ENCODE measurements around the gene NAT16. TPM values are rescaled to one million over a fixed set of nuclear protein-coding genes. Genes with fewer than 3 reads are reported as not detected.
"Not testable (repeated sequence)": the region's sequence is repeated elsewhere in the genome, so short reads cannot be mapped to it uniquely, and the experiment has no call there.

NAT16 gene
- total RNA-seq, 1 donor, result not detected

GRCh38 chr7:101207459-101207858 is 27.4 kb upstream of the NAT16 start:
- Histone ChIP-seq H3K79me2 (ENCODE audit: insufficient read depth, low read length) (no peaks in the 10 kb centered on the region), H3K4me3 (ENCODE audit: insufficient read depth, low read length) (no peak overlapping the region), H3K4me2 (ENCODE audit: insufficient read depth, low read length) (no peak overlapping the region), H3K9me3 (ENCODE audit: low read depth, low read length) (no peaks in the 10 kb centered on the region), H3K36me3 (ENCODE audit: insufficient read depth, low read length) (peaks cover 31% of the 10 kb centered on the region), H2AFZ (ENCODE audit: low read length) (no peak overlapping the region), H3K27ac (ENCODE audit: low read depth, low read length) (no peak overlapping the region), H4K20me1 (ENCODE audit: insufficient read depth, low read length) (no peaks in the 10 kb centered on the region), H3K4me1 (ENCODE audit: insufficient read depth, low read length) (no peaks in the 10 kb centered on the region), H3K27me3 (ENCODE audit: insufficient read depth, low read length) (peaks cover 11% of the 10 kb centered on the region)
- DNase-seq (ENCODE audit: insufficient read length, low spot score, missing footprints), result peak; percentile 79
- TF ChIP-seq CTCF (IDR thresholded peaks at IDR 0.05; ENCODE audit: extremely low read depth, low read depth, low read length), result no peak

GRCh38 chr7:101206665-101207042 is 26.6 kb upstream of the NAT16 start:
- Histone ChIP-seq H3K4me3 (ENCODE audit: insufficient read depth, low read length) (no peak overlapping the region), H3K27ac (ENCODE audit: low read depth, low read length) (no peak overlapping the region), H3K4me1 (ENCODE audit: insufficient read depth, low read length) (no peaks in the 10 kb centered on the region), H2AFZ (ENCODE audit: low read length) (no peak overlapping the region), H3K36me3 (ENCODE audit: insufficient read depth, low read length) (peaks cover 26% of the 10 kb centered on the region), H3K9me3 (ENCODE audit: low read depth, low read length) (no peaks in the 10 kb centered on the region), H3K27me3 (ENCODE audit: insufficient read depth, low read length) (peaks cover 19% of the 10 kb centered on the region), H3K4me2 (ENCODE audit: insufficient read depth, low read length) (no peak overlapping the region), H3K79me2 (ENCODE audit: insufficient read depth, low read length) (no peaks in the 10 kb centered on the region), H4K20me1 (ENCODE audit: insufficient read depth, low read length) (no peaks in the 10 kb centered on the region)
- DNase-seq (ENCODE audit: insufficient read length, low spot score, missing footprints), result no peak
- TF ChIP-seq CTCF (IDR thresholded peaks at IDR 0.05; ENCODE audit: extremely low read depth, low read depth, low read length), result no peak

- Histone ChIP-seq H3K27me3 (ENCODE audit: insufficient read depth, low read length) (peaks cover 25% of the 10 kb centered on the region), H3K4me1 (ENCODE audit: insufficient read depth, low read length) (no peaks in the 10 kb centered on the region), H3K4me3 (ENCODE audit: insufficient read depth, low read length) (no peak overlapping the region), H3K9me3 (ENCODE audit: low read depth, low read length) (no peaks in the 10 kb centered on the region), H2AFZ (ENCODE audit: low read length) (no peak overlapping the region), H3K36me3 (ENCODE audit: insufficient read depth, low read length) (peaks cover 20% of the 10 kb centered on the region), H4K20me1 (ENCODE audit: insufficient read depth, low read length) (no peaks in the 10 kb centered on the region), H3K27ac (ENCODE audit: low read depth, low read length) (no peak overlapping the region), H3K4me2 (ENCODE audit: insufficient read depth, low read length) (no peak overlapping the region), H3K79me2 (ENCODE audit: insufficient read depth, low read length) (no peaks in the 10 kb centered on the region)
- no peak for TF ChIP-seq CTCF (IDR thresholded peaks at IDR 0.05; ENCODE audit: extremely low read depth, low read depth, low read length)
- peak; percentile 65 for DNase-seq (ENCODE audit: insufficient read length, low spot score, missing footprints)
These were observed 26.0 kb upstream of the NAT16 start for GRCh38 chr7:101205901-101206664.

GRCh38 chr7:101203740-101204738 is 23.9 kb upstream of the NAT16 start:
- H4K20me1 ChIP-seq (ENCODE audit: insufficient read depth, low read length); H3K27ac ChIP-seq (ENCODE audit: low read depth, low read length); H3K4me1 ChIP-seq (ENCODE audit: insufficient read depth, low read length); H3K9me3 ChIP-seq (ENCODE audit: low read depth, low read length); H3K4me3 ChIP-seq (ENCODE audit: insufficient read depth, low read length); H3K79me2 ChIP-seq (ENCODE audit: insufficient read depth, low read length): not testable (repeated sequence)
- Histone ChIP-seq H3K4me2 (ENCODE audit: insufficient read depth, low read length) (peak overlapping the region; percentile 61), H2AFZ (ENCODE audit: low read length) (peak overlapping the region; percentile 50), H3K27me3 (ENCODE audit: insufficient read depth, low read length) (peaks cover 37% of the 10 kb centered on the region), H3K36me3 (ENCODE audit: insufficient read depth, low read length) (peaks cover 11% of the 10 kb centered on the region)
- peak; percentile 42 for DNase-seq (ENCODE audit: insufficient read length, low spot score, missing footprints)

All from osteoblast (primary cell).